ENCODE results near the gene KCNA1. TPM values are rescaled to one million over a fixed set of nuclear protein-coding genes. Genes with fewer than 3 reads are reported as not detected.

The KCNA1 gene
- not detected in 2 replicates for total RNA-seq

GRCh38 chr12:4909734-4910501, at the start of gene KCNA1:
KCNA1 (plus strand) TSS chr12:4909905; CDS start chr12:4911379, 1,474 bp downstream.

Other genes with a start within 250 kb of the KCNA1 start
- gene GALNT8, start 189.5 kb upstream of the KCNA1 start, total RNA-seq, result not detected in 2 replicates
- not detected in 2 replicates for gene KCNA5, start 134.0 kb downstream of the KCNA1 start, total RNA-seq